T-helper 17 cell (primary cell): ENCODE results near the gene HELB. TPM values are rescaled to one million over a fixed set of nuclear protein-coding genes. Genes with fewer than 3 reads are reported as not detected.

Source experiments
- ATAC-seq: fragments of 150-1000 bp; cut with Tn5 transposase; 2 replicates; pipeline ENCODE4 v1.10.0; 2021; ENCODE audit warnings: mild to moderate bottlenecking, moderate library complexity
- DNase-seq, 3 donors: peaks; one replicate each; pipeline versions ENCODE4 v3.0.0 to v3.0.0-alpha.2; 2020 to 2021
- H3K9me3 ChIP-seq: one replicate; pipeline ENCODE4 v1.7.0; 2013; ENCODE audit warnings: low read length, mild to moderate bottlenecking; ENCODE audit not compliant: control insufficient read depth, poor library complexity, severe bottlenecking
- H3K27ac Mint-ChIP-seq: one replicate; pipeline ENCODE4 v1.8.0; 2022; ENCODE audit warnings: mild to moderate bottlenecking, moderate library complexity, mixed read lengths
- H3K27me3 Mint-ChIP-seq: one replicate; pipeline ENCODE4 v1.8.0; 2022; ENCODE audit warnings: mixed read lengths
- H3K36me3 Mint-ChIP-seq: one replicate; pipeline ENCODE4 v1.8.0; 2022; ENCODE audit warnings: low read depth, mixed read lengths
- H3K4me1 Mint-ChIP-seq: one replicate; pipeline ENCODE4 v1.8.0; 2022; ENCODE audit warnings: mild to moderate bottlenecking, mixed read lengths
- H3K4me3 Mint-ChIP-seq: one replicate; pipeline ENCODE4 v1.8.0; 2022; ENCODE audit warnings: mild to moderate bottlenecking, moderate library complexity, mixed read lengths
- total RNA-seq, 4 donors: library from RNA in 2 of 4; stranded (reverse) in 2 of 4; gene quantifications; one replicate each; pipeline ENCODE4 v1.2.3 and lab custom pipeline; 2022 to 2026

Gene HELB
- total RNA-seq, 2 donors from 2014 or later = 51.8 to 72.1 TPM

DNA sequence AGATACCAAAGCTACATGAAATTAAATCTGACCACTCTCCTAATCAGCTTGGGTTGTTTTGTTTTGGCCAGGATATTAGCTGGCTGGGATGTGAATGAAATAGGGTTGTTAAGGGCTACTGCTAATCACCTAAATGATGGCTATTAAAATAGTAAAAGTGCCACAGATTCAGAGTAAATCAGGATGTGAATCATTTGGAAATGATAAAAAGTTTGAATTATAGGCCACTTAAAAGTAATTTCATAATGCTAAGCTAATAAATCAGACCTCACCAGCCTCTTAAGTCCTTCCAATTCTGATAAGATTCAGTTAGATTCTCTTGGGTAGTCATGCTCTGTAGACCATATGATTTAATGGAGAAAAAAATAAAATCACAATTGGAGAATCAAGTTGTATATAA, 12.0 kb downstream of the HELB start:
- ATAC-seq = no peak
- peak overlapping the region; percentile 68 for H3K27ac Mint-ChIP-seq
- no peaks in the 10 kb centered on the region for H3K27me3 Mint-ChIP-seq
- H3K36me3 Mint-ChIP-seq = peaks cover 13% of the 10 kb centered on the region
- peak overlapping the region; percentile 81 for H3K4me3 Mint-ChIP-seq
- H3K9me3 ChIP-seq = no peaks in the 10 kb centered on the region
- no peak for DNase-seq
- H3K4me1 Mint-ChIP-seq = peaks cover 54% of the 10 kb centered on the region

DNA sequence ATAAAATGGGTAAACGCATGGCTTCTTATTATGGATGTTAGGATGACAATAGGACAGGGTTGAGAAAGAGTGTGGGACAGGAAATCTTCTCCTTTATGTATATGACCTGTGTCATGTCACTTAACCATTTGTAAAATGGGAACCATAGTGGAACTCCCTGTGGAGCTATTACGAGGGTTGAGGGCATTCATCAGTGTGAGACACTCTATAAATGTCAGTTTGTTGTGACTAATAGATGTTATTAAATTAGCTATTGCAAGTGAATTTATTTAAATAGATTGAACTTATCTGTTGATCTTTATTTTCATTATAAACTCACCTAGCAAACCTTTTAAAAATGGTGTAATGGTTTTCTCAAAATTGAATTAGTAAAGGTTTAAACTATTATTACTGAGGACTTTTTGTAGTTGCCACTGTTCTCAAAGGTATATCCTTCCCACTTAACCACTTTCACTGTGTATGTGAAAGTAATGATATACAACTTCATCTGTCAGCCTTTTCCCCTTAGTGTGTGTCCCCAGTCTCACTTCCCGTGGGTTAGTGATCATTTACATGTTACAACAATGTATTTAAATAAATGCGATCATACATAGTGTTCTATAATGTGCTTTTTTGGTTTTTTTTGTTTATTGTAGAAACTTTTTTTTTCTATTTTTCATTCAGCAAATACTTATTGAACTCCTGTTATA, 17.1 kb downstream of the HELB start:
- DNase-seq (no peak), ATAC-seq (no peak)
- Mint-ChIP-seq H3K27ac (peak overlapping the region; percentile 19), H3K27me3 (no peaks in the 10 kb centered on the region), H3K4me1 (peaks cover 29% of the 10 kb centered on the region), H3K36me3 (no peaks in the 10 kb centered on the region), H3K4me3 (no peak overlapping the region)
- H3K9me3 ChIP-seq = no peaks in the 10 kb centered on the region

DNA sequence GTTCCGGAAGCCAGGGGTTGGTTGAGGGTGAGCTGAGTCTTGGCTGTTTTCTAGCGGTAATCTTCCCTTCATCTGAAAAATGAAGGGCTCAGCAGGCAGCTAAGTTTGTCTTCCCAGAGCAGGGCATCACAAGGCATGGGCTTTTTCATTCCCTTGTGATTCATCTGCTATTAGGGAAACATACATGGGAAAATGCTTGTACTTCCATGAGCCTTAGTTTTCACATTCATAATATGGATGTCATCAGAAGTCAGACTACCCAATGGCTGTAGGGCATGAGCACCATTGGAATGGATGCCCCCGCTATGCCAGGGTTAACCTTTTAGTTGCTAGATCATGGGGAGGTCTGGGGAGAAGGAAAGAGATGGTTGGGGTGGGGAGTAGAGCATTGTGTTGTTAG, 18.7 kb downstream of the HELB start:
- Mint-ChIP-seq H3K36me3 (peaks cover under 1% of the 10 kb centered on the region), H3K27me3 (no peaks in the 10 kb centered on the region), H3K4me1 (peaks cover 31% of the 10 kb centered on the region), H3K27ac (peak overlapping the region; percentile 66), H3K4me3 (no peak overlapping the region)
- no peaks in the 10 kb centered on the region for H3K9me3 ChIP-seq
- ATAC-seq = no peak
- DNase-seq = no peak

- H3K27me3 Mint-ChIP-seq = no peaks in the 10 kb centered on the region
- no peaks in the 10 kb centered on the region for H3K9me3 ChIP-seq
- ATAC-seq (no peak), DNase-seq (no peak)
- peaks cover 3% of the 10 kb centered on the region for H3K36me3 Mint-ChIP-seq
- no peak overlapping the region for H3K4me3 Mint-ChIP-seq
- H3K4me1 Mint-ChIP-seq = peaks cover 33% of the 10 kb centered on the region
- H3K27ac Mint-ChIP-seq = peak overlapping the region; percentile 66
Observed at GRCh38 chr12:66321435-66321834, 19.1 kb downstream of the HELB start.

DNA sequence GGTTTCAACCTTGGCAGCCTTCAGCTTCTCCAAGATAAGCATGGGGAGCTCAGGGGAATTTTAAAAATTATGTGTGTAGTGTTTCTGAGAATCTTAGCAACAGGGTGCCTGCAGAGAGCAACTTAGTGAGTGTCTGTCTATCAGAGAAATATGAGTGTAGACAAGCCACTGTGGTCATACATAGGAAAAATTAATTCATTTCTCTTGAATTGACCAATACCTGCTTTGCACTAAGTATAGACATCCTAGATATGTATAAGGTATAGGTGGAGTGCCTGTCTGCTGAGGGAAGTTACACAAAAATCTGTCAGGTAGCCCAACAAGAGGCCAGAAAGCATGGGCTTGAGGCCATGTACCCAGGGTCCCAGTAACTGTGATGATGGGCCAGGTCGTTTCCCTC, 20.7 kb downstream of the HELB start:
- no peaks in the 10 kb centered on the region for H3K9me3 ChIP-seq
- Mint-ChIP-seq H3K4me1 (peaks cover 31% of the 10 kb centered on the region), H3K27ac (peak overlapping the region; percentile 79), H3K4me3 (no peak overlapping the region), H3K36me3 (peaks cover 3% of the 10 kb centered on the region), H3K27me3 (no peaks in the 10 kb centered on the region)
- DNase-seq (no peak), ATAC-seq (no peak)

GRCh38 chr12:66329941-66330340, 27.6 kb downstream of the HELB start:
- no peak overlapping the region for H3K4me3 Mint-ChIP-seq
- peak overlapping the region; percentile 44 for H3K27ac Mint-ChIP-seq
- ATAC-seq (no peak), DNase-seq (no peak)
- no peaks in the 10 kb centered on the region for H3K27me3 Mint-ChIP-seq
- H3K36me3 Mint-ChIP-seq = peaks cover 20% of the 10 kb centered on the region
- no peaks in the 10 kb centered on the region for H3K9me3 ChIP-seq
- peaks cover 30% of the 10 kb centered on the region for H3K4me1 Mint-ChIP-seq

- Mint-ChIP-seq H3K4me1 (peaks cover 24% of the 10 kb centered on the region), H3K27me3 (no peaks in the 10 kb centered on the region), H3K36me3 (peaks cover 19% of the 10 kb centered on the region), H3K27ac (peak overlapping the region; percentile 19), H3K4me3 (no peak overlapping the region)
- no peaks in the 10 kb centered on the region for H3K9me3 ChIP-seq
- ATAC-seq (no peak), DNase-seq (no peak)
Observed at GRCh38 chr12:66331016-66331415, 28.7 kb downstream of the HELB start.

DNA sequence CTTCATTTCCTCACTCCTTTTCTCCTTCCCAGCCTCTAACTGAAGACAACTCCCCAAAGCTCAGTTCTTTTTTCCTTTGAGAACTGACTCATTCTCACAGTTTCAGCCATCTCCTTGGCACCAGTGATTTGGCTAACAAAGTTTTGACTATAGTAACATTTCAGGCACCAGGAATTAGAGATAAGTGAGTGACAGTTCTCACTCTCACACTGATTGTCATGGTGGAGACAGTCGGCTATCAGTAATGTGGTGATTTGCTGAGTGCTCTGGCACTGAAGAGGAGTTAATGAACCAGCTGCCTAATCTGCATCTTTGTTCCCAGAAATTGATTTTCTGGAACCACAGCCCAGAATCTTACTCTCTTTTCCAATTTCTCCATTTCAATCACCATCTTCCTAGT, 29.5 kb downstream of the HELB start:
- no peak for ATAC-seq
- Mint-ChIP-seq H3K27me3 (no peaks in the 10 kb centered on the region), H3K27ac (no peak overlapping the region), H3K4me3 (no peak overlapping the region), H3K4me1 (peaks cover 22% of the 10 kb centered on the region), H3K36me3 (peaks cover 17% of the 10 kb centered on the region)
- H3K9me3 ChIP-seq = no peaks in the 10 kb centered on the region
- DNase-seq = no peak

DNA sequence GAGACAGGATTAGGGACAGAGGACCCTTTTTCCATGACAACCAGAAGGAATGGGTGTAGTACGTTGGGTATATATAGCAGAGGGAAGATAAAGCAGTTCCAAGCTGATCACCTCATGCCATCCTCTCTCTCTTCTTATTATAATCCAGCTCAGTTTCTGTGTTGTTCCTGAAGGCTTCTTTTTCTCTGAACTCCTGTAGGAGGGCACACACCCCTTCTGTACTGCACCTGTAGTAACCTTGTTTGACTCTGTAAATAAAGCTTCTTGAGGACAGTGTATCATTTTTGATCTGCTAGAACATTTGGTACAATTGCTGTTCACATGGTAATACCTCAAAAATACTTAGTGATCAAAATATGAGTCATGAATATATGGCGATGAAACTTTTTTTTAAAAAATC, 33.5 kb downstream of the HELB start:
- DNase-seq = no peak
- Mint-ChIP-seq H3K4me3 (no peak overlapping the region), H3K27me3 (no peaks in the 10 kb centered on the region), H3K36me3 (peaks cover 15% of the 10 kb centered on the region), H3K27ac (no peak overlapping the region), H3K4me1 (peaks cover 9% of the 10 kb centered on the region)
- H3K9me3 ChIP-seq = no peaks in the 10 kb centered on the region
- no peak for ATAC-seq

- peaks cover 7% of the 10 kb centered on the region for H3K36me3 Mint-ChIP-seq
- no peak overlapping the region for H3K27ac Mint-ChIP-seq
- peaks cover 7% of the 10 kb centered on the region for H3K9me3 ChIP-seq
- no peak for ATAC-seq
- no peaks in the 10 kb centered on the region for H3K27me3 Mint-ChIP-seq
- DNase-seq = no peak
- peaks cover 3% of the 10 kb centered on the region for H3K4me1 Mint-ChIP-seq
- H3K4me3 Mint-ChIP-seq = no peak overlapping the region
Observed at GRCh38 chr12:66337381-66338010, 35.2 kb downstream of the HELB start.

DNA sequence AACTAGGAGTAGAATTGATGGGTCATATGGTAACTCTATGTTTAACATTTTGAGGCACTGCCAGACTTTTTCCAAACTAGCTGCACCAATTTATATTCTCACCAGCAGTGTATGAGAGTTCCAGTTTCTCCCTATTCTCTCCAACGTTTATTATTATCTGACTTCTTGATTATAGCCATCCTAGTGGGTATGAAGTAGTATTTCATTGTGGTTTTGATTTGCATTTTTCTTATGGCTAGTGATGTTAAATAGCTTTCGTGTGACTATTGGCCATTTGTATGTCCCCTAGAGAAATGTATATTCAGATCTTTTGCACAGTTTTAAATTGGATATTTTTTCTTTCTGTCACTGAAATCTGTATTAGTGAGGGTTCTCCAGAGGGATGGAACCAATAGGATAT, 37.8 kb downstream of the HELB start:
- Mint-ChIP-seq H3K27me3 (no peaks in the 10 kb centered on the region), H3K4me3 (no peak overlapping the region), H3K4me1 (peaks cover 13% of the 10 kb centered on the region), H3K27ac (no peak overlapping the region), H3K36me3 (peaks cover 15% of the 10 kb centered on the region)
- ATAC-seq = no peak
- H3K9me3 ChIP-seq = peaks cover 7% of the 10 kb centered on the region
- no peak for DNase-seq

GRCh38 chr12:66341126-66341525, 38.8 kb downstream of the HELB start:
- Mint-ChIP-seq H3K4me1 (peaks cover 16% of the 10 kb centered on the region), H3K27me3 (no peaks in the 10 kb centered on the region), H3K36me3 (peaks cover 16% of the 10 kb centered on the region), H3K27ac (no peak overlapping the region), H3K4me3 (no peak overlapping the region)
- ATAC-seq (no peak), DNase-seq (no peak)
- H3K9me3 ChIP-seq = peaks cover 7% of the 10 kb centered on the region

- H3K4me3 Mint-ChIP-seq = no peak overlapping the region
- ATAC-seq = no peak
Observed at GRCh38 chr12:66345212-66345611, 42.9 kb downstream of the HELB start.

GRCh38 chr12:66345956-66346355, 43.7 kb downstream of the HELB start:
- Mint-ChIP-seq H3K27ac (no peak overlapping the region), H3K4me3 (no peak overlapping the region), H3K4me1 (peaks cover 26% of the 10 kb centered on the region), H3K27me3 (no peaks in the 10 kb centered on the region), H3K36me3 (peaks cover 20% of the 10 kb centered on the region)
- no peak for DNase-seq
- H3K9me3 ChIP-seq = peaks cover 7% of the 10 kb centered on the region
- no peak for ATAC-seq

More at GRCh38 chr12:66345212-66345611, 42.9 kb downstream of the HELB start:
- H3K36me3 Mint-ChIP-seq = peaks cover 18% of the 10 kb centered on the region
- H3K27ac Mint-ChIP-seq = peak overlapping the region; percentile 87
- H3K27me3 Mint-ChIP-seq = no peaks in the 10 kb centered on the region
- no peak for DNase-seq
- peaks cover 23% of the 10 kb centered on the region for H3K4me1 Mint-ChIP-seq
- peaks cover 7% of the 10 kb centered on the region for H3K9me3 ChIP-seq
